Coronary artery (tissue), 2 donors: ENCODE measurements around the gene SCAF11.
A peak's percentile ranks its signal among the peaks of the same experiment; 100 is the strongest.
"Not testable (repeated sequence)": the region's sequence is repeated elsewhere in the genome, so short reads cannot be mapped to it uniquely, and the experiment has no call there.

Experiments
- DNase-seq: peaks from one replicate; pipeline ENCODE4 v3.0.0-alpha.2; 2017; ENCODE audit warnings: low spot score
- H3K27ac ChIP-seq, 2 donors: fragments of 200-600 bp; sonication (generic); one replicate each; pipeline ENCODE4 v1.5.1; 2016 to 2019
- H3K4me3 ChIP-seq: fragments of 200-600 bp; sonication (generic); 2 replicates; pipeline ENCODE4 v1.5.1; 2016; ENCODE audit warnings: mild to moderate bottlenecking, moderate library complexity
- CTCF ChIP-seq: fragments of 200-600 bp; sonication (generic); IDR thresholded peaks from one replicate; pipeline ENCODE4 v1.5.1; 2019; ENCODE audit warnings: antibody characterized with exemption

SCAF11 gene

GRCh38 chr12:45990468-45991283, at the start of gene SCAF11:
TSS of gene SCAF11 (minus strand) at chr12:45990574. CDS start at chr12:45964167, 26,407 bp downstream.
- TF ChIP-seq CTCF, result peak; percentile 90
- peak within 1 kb of the TSS; percentile 81 for H3K4me3 ChIP-seq
- H3K27ac ChIP-seq, result peak within 1 kb of the TSS; percentile 98 to 99
- peak; percentile 100 for DNase-seq

GRCh38 chr12:46037066-46037465, 46.7 kb upstream of the SCAF11 start:
- not testable (repeated sequence) for H3K4me3 ChIP-seq, DNase-seq, H3K27ac ChIP-seq

GRCh38 chr12:46027172-46027571, 36.8 kb upstream of the SCAF11 start:
- DNase-seq, result no peak
- no peak overlapping the region for H3K27ac ChIP-seq
- H3K4me3 ChIP-seq, result no peak overlapping the region
- TF ChIP-seq CTCF, result no peak

- DNase-seq, result no peak
- no peak overlapping the region for H3K27ac ChIP-seq
- no peak for TF ChIP-seq CTCF
- no peak overlapping the region for H3K4me3 ChIP-seq
Observed at GRCh38 chr12:46024099-46024498, 33.7 kb upstream of the SCAF11 start.

GRCh38 chr12:46020768-46021167, 30.4 kb upstream of the SCAF11 start:
- Histone ChIP-seq H3K27ac (no peak overlapping the region), H3K4me3 (no peak overlapping the region)
- TF ChIP-seq CTCF, result no peak
- DNase-seq, result no peak

- not testable (repeated sequence) for H3K4me3 ChIP-seq, H3K27ac ChIP-seq, DNase-seq
Observed at GRCh38 chr12:46018712-46019111, 28.3 kb upstream of the SCAF11 start.

- H3K27ac ChIP-seq, DNase-seq, H3K4me3 ChIP-seq: not testable (repeated sequence)
Observed at GRCh38 chr12:46017866-46018375, 27.5 kb upstream of the SCAF11 start.

- no peak overlapping the region for H3K27ac ChIP-seq
- no peak for TF ChIP-seq CTCF
- no peak for DNase-seq
- H3K4me3 ChIP-seq, result no peak overlapping the region
Observed at GRCh38 chr12:46005823-46006222, 15.4 kb upstream of the SCAF11 start.
